Subcutaneous adipose tissue (tissue), 4 donors: ENCODE measurements around the gene MYBPC1. TPM values are rescaled to one million over a fixed set of nuclear protein-coding genes. Genes with fewer than 3 reads are reported as not detected.

ENCODE experiments used
- CTCF ChIP-seq: fragments of 450-650 bp; IDR thresholded peaks from one replicate; pipeline ENCODE4 v1.5.1; 2016; ENCODE audit warnings: low read depth, mild to moderate bottlenecking, control low read depth, antibody characterized with exemption, moderate library complexity
- total RNA-seq, 4 donors: library from RNA; depleted of rRNA; stranded (reverse); fragments of >200 nt; gene quantifications; one replicate each; pipeline ENCODE4 v1.1.0, GENCODE V29; 2016

MYBPC1 gene
- total RNA-seq, 4 donors from 2014 or later: 0.17 to 0.66 TPM; not detected in 2

GRCh38 chr12:101655393-101655792, 60.6 kb downstream of the MYBPC1 start:
- TF ChIP-seq CTCF: no peak

DNA sequence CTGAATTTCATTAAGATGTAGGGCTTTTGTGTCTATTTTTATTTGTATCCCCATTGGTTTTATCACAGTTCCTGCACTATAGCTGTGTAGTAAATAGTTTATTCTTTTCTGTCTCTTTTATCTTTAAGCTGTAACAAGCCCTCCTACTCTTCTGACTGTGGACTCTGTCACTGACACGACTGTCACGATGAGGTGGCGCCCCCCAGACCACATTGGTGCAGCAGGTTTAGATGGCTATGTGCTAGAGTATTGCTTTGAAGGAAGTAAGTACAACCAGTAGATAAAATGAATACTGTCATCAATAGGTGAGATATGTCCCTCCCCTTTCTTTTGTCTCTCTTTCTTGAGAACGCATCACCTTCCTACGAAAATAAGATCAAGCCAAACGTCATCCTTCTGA, 68.5 kb downstream of the MYBPC1 start:
- no peak for TF ChIP-seq CTCF

DNA sequence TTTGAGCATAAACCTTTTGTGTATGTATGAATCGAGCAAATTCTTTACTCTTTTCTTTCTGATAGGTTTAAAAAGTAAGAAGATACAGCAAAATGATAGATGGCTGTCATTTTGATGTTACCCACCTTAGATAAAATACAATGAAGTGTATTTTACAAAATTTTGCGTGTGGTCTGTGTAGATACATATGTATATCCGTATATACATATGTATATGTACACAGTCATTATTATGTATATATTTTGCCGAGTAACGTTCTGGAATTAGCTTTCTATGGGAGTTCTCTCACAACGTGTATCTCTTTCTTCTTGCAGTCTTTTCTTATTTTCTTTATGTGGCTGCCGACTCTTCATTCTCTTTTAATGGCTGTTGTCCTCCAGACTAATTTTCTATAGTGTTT, 70.2 kb downstream of the MYBPC1 start:
- TF ChIP-seq CTCF: no peak

DNA sequence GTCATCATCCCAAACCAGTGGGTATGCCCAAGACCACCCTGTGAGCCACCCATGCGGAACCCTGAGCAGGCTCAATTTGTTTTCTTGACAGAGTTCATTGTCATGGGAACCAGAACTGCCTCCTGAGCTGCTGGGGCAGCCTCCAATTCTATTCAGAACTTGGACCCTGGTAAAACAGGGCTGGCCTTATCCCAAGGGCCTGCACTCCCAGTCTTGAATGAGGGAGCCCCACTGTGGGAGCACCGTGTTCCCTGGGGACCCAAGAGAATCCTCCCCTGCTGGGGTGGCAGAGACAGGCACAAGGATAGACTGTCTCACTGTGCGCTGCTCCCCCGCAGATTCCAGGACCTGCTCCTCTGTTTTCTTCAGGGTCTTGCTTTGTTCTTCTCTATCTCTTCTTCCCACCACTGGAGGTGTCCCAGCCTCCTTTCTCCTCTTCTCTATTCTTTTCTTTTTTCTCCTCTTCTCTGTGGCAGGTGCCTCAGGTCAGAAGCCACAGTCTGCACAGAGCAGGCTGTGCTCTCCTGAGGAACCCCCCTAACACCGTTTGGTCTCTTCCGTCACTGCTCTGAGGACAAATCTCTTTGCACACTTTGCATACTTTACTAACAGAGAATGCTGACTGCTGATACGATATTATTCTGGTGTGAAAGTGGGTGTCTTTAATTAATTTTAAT, 71.4 kb downstream of the MYBPC1 start:
- no peak for TF ChIP-seq CTCF

DNA sequence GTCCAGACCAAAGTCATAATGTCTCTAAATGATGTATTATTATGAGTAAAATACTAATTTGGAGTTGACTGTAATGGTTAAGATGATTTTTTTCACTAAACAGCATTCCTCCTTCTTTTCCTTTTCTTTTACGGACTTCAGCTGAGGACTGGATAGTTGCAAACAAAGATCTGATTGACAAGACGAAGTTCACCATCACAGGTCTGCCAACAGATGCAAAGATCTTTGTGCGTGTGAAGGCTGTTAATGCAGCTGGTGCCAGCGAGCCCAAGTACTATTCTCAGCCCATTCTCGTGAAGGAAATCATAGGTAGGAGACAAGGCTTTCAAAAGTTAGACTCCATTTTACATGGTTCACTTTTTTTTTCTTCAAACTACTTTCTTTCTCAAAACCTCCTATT, 72.8 kb downstream of the MYBPC1 start:
- TF ChIP-seq CTCF: no peak

DNA sequence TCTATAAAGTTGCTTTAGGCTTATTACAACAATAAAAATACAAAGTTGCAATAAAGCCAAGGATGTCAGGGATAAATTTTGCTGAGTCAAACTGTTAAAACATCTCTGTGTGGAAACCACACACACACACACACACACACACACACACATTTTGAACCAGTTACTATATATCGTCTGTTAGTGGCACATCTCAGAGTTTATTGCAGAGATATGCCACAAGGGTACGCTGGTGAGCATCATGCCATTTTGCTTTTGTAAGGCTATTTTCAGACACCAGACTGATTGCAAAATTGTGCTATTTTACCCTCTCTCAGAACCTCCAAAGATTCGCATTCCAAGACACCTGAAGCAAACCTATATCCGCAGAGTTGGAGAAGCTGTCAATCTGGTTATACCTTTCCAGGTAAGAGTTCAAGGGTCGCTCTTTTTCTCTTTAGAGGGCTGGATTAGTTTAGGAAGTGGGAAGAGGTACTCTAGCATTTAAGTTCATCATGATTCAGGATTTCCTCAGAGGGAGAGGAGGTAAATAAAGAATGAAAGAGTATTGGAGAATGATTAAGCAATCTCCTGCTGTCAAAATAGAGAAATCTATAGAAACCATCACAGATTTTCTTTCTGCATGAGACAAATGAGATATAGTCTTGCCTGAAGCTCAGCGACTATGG, 75.4 kb downstream of the MYBPC1 start:
- TF ChIP-seq CTCF: no peak

DNA sequence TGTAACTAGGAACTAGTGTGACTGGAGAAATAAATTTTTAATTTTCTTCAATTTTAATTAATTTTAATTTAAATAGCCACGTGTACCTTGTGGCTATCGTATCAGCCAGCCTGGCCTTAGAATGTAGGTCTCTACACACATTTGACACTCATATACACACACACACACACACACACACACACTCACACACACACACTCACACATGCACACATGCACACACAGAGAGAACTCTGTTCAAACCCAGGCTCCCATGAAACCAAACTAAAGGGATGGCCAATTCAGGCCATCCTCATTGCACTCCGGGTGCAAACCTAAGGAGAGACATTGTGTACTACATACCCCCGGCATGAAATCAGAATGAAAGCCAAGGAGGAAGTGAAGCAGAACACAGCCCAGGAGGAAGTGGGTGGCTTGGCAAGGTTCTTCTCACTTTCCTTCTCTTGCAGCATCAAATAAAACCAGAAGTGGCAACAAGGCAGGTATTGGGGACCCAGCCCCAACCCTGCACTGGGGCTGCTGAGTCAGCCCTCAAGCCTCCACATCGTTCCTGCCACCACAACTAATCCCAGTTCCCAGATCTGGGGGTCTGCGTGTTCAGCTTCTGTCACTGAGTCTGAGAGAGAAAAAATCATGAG, 76.5 kb downstream of the MYBPC1 start:
- no peak for TF ChIP-seq CTCF
